GM12891 (cell line): Measurements from ENCODE around the gene SLC66A2.

Source experiments
- PAX5 ChIP-seq: IDR thresholded peaks from 2 replicates; pipeline ENCODE4 v1.6.1; 2011; ENCODE audit warnings: low read length, moderate library complexity, mild to moderate bottlenecking; ENCODE audit not compliant: insufficient read depth, severe bottlenecking
- POLR2A ChIP-seq: IDR thresholded peaks from 2 replicates; pipeline ENCODE4 v1.6.1; 2011; ENCODE audit warnings: low read depth, low read length, control low read depth
- POLR2AphosphoS5 ChIP-seq: IDR thresholded peaks from 2 replicates; pipeline ENCODE4 v1.6.1; 2011; ENCODE audit warnings: low read depth, low read length, control low read depth
- SPI1 ChIP-seq: IDR thresholded peaks from 2 replicates; pipeline ENCODE4 v1.6.1; 2011; ENCODE audit warnings: low read depth, low read length, control low read depth
- TAF1 ChIP-seq: IDR thresholded peaks from 2 replicates; pipeline ENCODE4 v1.6.1; 2011; ENCODE audit warnings: low read depth, low read length, control low read depth

- TF ChIP-seq POLR2A (no peak), PAX5 (no peak), TAF1 (no peak), POLR2AphosphoS5 (no peak), SPI1 (no peak)
Measured at GRCh38 chr18:79971986-79972385, 20.5 kb upstream of the SLC66A2 start.
